Measurements from ENCODE around the gene IL21R.
A peak's percentile ranks its signal among the peaks of the same experiment; 100 is the strongest.
"Not testable (repeated sequence)": the region's sequence is repeated elsewhere in the genome, so short reads cannot be mapped to it uniquely, and the experiment has no call there.

The IL21R gene

GRCh38 chr16:27446721-27447120, 44.7 kb downstream of the IL21R start:
- DNase-seq = peak; percentile 71

DNA sequence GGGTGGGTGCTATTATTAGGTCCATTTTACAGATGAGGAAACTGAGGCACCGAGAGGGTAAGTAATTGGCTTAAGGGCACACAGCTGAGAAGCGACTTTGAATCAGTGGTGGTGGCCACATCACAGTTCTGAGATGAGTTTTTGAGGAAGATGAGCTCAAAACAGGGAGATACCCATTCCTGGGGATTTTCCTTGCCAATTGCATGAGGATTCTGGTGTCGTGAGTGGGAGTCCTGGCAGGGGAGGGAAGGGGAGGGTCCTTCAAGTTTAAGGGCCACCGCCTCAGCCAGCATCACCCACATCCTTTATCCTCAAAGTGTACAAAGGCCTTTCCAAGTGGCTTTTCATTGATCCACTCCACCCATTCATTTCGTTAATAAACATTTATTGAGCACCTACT, 45.3 kb downstream of the IL21R start:
- no peak for DNase-seq

DNA sequence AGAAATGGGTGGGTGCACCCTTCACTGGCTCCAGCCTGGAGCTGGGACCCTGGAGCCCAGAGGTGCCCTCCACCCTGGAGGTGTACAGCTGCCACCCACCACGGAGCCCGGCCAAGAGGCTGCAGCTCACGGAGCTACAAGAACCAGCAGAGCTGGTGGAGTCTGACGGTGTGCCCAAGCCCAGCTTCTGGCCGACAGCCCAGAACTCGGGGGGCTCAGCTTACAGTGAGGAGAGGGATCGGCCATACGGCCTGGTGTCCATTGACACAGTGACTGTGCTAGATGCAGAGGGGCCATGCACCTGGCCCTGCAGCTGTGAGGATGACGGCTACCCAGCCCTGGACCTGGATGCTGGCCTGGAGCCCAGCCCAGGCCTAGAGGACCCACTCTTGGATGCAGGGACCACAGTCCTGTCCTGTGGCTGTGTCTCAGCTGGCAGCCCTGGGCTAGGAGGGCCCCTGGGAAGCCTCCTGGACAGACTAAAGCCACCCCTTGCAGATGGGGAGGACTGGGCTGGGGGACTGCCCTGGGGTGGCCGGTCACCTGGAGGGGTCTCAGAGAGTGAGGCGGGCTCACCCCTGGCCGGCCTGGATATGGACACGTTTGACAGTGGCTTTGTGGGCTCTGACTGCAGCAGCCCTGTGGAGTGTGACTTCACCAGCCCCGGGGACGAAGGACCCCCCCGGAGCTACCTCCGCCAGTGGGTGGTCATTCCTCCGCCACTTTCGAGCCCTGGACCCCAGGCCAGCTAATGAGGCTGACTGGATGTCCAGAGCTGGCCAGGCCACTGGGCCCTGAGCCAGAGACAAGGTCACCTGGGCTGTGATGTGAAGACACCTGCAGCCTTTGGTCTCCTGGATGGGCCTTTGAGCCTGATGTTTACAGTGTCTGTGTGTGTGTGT, 46.8 kb downstream of the IL21R start:
- no peak for DNase-seq

DNA sequence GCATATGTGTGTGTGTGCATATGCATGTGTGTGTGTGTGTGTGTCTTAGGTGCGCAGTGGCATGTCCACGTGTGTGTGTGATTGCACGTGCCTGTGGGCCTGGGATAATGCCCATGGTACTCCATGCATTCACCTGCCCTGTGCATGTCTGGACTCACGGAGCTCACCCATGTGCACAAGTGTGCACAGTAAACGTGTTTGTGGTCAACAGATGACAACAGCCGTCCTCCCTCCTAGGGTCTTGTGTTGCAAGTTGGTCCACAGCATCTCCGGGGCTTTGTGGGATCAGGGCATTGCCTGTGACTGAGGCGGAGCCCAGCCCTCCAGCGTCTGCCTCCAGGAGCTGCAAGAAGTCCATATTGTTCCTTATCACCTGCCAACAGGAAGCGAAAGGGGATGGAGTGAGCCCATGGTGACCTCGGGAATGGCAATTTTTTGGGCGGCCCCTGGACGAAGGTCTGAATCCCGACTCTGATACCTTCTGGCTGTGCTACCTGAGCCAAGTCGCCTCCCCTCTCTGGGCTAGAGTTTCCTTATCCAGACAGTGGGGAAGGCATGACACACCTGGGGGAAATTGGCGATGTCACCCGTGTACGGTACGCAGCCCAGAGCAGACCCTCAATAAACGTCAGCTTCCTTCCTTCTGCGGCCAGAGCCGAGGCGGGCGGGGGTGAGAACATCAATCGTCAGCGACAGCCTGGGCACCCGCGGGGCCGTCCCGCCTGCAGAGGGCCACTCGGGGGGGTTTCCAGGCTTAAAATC, 47.6 kb downstream of the IL21R start:
- DNase-seq = peak; percentile 87

- no peak for DNase-seq
Measured at GRCh38 chr16:27450196-27450549, 48.2 kb downstream of the IL21R start.

DNA sequence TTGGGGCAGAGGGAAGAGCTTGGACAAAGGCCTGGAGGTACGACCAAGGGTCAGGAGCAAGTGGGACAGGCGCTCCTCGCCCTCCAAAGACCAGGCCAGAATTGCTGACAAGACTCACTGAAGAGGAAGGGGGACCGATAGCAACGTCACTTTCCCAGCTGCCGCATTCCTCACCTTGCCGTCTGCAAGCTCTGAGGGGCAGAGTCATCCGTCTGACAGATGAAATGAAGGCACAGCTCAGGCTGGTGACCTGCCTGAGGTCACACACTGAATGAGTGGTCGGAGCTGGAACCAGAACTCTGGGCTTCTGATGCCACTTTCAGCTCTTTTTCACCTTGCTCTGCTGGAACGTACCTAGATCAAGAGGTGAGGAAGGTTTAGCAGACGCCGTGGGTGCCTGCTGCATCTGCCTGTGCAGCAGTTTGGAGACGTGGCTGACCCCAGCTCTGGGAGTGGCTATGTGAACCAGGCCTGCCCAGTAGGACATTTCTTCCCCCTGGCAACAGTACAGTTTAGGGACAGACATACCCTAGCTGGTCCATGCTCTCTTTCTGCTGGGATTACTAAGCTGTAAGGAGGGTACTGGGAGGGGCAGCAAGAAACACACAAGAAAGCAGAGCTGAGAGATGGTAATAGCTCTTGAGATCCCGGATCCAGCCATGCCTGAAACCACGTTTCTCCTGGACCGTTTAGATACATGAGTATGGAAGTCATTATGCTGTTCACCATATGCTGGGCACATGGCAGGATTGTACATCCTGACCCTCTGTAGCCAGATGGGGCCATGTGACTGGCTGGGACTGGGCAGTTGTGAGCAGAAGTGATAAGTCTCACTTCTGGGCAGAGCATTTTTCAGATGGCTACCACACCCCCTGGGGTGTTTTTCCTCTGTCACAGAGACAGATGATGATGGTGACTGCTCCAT, 50.9 kb downstream of the IL21R start:
- no peak for DNase-seq

- no peak for DNase-seq
Measured at GRCh38 chr16:27453494-27453825, 51.5 kb downstream of the IL21R start.

DNA sequence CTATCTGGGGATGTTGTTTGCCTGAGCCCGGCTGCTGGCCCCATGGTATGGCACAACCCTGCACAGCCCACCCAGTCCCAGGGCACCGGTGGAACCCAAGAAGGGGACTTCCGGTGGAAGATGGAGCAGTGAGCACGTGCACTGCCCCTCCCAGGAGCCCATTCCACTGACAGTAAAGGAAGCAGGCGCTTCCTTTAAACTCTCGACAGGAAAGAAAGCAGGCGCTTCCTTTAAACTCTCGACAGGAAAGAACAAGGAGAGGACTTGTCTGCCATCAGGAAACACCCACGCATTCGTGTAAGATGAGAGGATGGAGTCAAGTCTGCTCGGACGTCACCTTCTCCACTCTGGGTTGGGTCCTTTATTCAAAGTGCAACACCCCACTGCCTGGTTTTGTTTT, 53.7 kb downstream of the IL21R start:
- DNase-seq = peak; percentile 39

- not testable (repeated sequence) for DNase-seq
Measured at GRCh38 chr16:27457605-27457900, 55.6 kb downstream of the IL21R start.

GRCh38 chr16:27458258-27458657, 56.3 kb downstream of the IL21R start:
- DNase-seq = no peak

GRCh38 chr16:27458987-27459688, 57.2 kb downstream of the IL21R start:
- DNase-seq = no peak

DNA sequence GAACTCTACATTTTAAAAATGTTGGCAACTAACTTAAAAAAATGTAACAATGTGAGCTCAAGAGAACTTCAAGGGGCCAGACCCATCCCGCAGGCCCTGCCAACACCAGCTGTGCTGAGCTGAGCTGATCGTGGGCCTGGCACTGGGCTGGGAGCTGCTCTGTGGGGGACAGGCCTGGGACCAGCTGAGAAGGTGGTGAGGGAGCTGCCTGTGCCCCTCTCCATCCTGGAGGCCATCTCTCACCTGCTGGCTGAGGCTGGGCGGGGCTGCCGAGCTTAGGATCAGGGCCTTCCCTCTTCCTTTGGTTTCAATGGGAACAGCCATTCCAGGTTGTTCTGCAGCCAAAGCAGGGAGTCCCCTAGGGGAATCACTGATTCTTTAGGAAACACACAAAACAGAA, 58.2 kb downstream of the IL21R start:
- no peak for DNase-seq

DNA sequence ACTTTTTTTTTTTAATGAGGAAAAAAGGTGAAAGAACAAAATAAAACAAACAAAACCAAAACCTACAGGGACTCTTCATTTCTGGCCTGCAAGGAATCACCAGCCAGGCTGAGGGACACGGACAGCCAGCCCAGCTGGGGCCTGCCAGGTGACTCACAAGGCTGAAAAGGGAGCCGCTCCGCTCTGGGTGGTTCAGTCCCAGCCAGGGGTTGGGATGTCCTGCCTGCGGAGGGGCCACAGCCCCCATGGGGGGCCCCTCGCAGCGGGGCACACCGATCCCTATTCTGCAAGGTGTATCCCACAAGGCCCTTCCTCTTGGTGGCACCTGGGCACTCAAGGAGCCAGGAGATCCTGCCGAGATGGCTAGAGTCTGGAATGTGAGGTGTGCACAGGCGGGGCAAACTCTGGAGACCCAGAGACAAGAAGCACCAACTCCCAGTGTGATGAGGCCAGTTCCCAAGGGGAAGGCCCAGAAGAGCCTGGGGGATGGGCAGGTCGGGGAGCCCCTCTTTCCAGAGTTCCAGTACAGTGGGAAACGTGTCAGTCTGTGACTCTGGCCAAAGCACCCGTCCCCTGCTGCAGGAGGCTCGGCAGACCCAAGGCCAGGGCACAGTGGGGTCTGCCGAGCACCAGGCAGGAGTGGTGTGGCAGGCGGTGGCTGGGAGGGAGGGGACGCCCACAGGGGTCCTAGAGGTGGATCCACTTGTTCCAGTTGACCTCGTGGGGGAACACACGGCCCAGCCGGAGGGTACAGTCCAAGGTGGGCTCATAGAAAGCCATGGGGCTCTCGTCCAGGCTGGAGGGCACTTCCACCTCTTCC, 58.9 kb downstream of the IL21R start:
- DNase-seq = no peak

DNA sequence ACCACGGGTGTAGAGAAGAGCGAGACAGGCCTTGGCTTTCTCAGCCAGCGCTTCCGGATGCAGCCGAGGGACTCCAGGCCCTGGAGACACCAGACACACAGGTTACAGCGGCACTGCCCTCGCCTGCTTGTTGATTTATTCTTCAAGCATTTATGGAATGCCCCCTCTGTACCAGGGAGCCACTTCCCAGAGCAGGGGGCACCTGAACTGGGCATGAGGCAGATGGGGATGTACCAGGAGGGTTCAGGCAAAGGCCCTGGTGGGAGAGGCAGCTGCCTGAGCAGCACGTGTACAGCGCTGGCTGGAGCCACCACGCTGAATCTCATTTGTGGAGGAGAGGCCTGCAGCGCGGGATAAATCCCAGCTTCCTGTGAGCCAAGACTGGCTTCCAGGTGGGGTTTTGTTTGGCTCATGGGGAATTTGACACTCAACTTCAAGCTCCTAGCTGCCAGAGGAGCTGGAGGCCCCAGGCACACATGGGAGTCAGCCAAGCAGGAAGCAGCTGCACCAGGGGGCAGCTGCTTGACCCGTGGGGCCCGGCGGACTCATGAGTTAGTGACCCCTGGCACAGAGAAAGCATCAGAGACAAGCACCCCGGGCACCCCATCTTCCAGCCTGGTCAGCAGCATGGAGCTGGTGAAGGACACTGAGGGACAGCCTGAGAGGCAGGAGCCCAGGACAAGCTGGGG, 59.7 kb downstream of the IL21R start:
- DNase-seq = no peak

DNA sequence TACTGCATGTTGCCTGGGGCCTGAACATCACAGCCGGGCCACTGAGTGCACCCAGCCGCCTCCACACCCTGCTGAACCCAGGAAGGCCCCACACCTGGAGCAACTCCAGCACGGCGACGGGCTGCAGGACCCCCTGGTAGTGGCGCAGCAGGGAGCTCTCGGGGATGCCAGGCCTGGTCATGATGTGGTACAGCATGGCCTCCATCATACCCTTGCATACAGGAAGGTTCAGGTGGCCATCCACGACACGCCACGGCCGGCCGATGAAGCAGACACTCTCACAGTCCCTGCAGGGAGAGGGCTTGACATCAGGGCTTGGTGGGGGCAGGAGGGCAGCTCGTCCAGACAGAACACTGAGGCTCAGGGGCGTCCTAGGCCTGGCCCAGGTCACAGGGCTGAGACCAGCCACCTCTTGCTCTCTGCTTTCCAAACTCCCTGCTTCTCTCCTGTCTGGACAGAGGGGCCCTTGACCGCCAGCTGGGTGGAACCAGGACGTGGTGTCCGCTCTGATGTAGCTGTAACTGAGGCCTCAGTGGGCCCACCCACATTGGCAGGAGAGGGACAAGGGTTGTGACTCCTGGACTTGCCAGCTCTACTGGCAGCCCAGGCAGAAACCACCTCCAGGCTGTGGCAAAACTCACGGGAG, 60.3 kb downstream of the IL21R start:
- DNase-seq = no peak

DNA sequence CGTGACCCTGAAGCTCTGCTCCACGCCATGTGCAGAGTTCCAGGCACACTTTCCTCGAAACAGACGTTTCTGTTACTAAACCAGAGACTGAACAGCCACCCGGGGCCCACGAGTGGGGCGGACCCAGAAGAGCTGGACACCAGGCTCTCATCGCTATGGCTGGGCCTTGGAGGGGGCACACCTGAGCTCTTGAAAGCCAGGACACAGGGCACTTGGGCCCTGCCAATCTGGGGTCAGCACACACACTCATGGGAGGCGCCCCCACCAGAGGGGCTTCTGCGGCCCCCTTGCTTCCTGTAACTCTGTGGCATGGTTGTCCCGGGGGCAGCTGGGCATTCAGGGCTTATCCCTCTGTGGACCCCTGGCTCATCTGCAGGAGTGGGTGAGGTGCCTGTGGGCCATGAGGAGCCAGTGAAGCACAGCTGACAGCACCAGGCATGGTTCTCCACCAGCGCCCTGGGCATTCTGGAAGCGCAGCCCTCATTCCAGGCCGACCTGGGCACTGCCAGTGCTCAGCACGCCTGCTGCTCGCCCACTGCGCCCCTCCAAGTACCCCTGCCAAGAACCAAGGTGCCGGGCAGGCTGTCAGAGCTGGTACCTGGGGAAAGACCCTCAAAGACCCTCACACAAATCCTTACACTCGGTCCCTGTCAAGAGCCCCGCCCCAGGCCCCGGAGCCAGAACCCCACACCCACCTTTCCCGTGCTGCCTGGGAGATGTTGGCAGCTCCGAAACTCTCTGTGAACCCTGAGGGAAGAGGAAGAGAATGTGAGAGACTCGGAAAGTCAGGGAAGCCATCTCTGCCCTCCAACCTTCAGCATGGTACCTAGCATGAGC, 61.1 kb downstream of the IL21R start:
- DNase-seq = no peak

DNA sequence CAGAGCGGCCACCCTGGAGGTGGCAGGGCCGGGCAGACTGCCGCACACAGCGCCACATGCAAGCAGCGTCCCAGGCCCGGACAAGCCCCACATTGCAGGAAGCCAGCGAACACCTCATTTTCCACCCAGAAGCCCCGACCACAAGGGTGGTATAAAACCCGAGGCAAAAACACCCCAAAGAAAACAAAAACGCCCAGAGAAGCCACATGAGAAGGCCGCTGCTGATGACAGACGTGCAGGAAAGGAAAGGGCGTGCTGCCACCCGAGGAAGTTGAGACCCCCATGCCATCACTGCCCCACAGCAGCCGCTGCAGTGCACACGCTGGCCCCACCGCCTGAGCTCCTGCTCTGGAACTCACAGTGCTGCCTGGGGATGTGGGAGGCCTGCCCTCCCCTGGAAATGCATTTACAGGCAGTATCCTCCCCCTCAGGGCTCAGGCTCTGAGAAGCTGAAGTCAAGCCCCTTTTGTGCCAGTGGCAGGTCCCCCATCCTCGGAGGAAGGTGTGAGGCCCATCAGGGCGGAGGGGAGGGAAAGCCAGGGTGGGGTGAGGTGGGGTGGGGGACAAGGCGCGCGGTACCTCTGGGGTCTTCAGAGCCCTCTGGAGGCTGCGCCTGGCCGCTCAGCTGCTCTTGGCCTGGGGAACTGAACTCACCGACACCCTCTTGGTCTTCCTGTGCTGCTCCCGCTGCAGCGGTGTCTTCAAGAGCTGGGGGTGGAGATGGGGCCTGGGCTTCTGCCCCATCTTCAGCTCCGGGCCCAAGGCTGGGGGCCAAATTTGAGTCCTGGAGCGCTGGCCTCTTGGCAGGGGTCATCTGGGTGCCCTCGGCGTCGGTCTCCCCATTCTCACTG, 62.0 kb downstream of the IL21R start:
- DNase-seq = peak; percentile 66

DNA sequence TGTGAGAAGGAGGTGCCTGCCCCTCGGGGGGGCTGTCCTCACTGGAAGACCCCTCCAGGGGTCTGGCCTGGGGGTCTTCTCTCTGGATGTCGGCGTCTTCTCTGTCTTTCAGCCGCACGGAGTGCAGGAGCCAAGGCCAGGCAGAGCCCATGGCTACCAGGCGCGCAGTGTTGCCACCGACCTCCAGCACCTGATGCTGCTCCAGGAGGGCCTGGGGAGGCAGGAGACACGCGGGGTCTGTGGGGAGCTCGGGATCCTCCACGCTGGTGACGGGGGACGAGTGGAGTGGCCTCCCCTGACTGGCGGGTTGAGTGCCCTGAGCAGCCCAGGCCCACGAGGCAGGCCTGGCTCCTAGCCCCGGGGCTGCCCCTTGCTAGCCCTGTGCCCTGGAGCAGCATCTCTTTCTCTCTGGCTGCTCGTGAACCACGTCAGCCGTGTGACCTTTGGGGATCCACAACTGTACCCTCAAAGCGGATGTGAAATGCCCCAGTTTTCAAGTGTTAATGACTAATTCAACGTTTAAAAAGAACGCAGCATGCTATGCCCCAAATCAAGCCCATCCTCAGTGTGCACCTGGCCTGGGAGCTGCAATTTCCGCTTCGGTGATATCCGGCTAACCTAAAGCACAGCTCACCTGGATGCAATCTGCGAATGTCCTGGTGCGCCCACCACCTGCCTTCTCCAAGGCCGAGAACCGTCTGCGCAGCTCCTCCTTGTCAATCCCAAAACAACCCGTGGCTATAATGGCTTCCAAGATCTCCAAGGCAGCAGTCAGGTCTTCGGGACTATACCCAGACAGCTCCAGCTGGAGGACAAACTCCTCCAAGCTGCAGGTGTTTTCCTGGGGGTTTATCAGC, 62.9 kb downstream of the IL21R start:
- DNase-seq = no peak
